ENCODE measurements around the gene PRKCA.
"Not testable (repeated sequence)": the region's sequence is repeated elsewhere in the genome, so short reads cannot be mapped to it uniquely, and the experiment has no call there.

Gene PRKCA

DNA sequence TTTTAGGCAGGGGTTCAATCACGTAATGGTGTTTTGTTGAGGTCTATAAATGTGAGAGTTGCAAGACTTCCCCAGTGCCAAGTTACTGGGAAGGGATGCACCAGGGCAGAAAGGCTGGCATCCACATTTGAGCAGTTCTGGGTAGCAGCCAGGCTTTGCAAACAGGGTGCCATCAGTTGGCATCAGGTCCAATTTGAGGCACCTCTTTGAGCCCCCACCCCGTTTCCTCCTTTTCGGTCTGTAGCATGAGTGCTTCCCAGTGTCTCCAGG, 389.9 kb downstream of the PRKCA start:
- no peaks in the 10 kb centered on the region for H3K4me1 Mint-ChIP-seq (ENCODE audit: low read depth)
- no peak overlapping the region for H3K27ac Mint-ChIP-seq
- H3K4me3 Mint-ChIP-seq = no peak overlapping the region
- H3K9me3 Mint-ChIP-seq (ENCODE audit: low read depth) = no peaks in the 10 kb centered on the region
- peaks cover 50% of the 10 kb centered on the region for H3K36me3 Mint-ChIP-seq
- H3K27me3 Mint-ChIP-seq = no peaks in the 10 kb centered on the region

DNA sequence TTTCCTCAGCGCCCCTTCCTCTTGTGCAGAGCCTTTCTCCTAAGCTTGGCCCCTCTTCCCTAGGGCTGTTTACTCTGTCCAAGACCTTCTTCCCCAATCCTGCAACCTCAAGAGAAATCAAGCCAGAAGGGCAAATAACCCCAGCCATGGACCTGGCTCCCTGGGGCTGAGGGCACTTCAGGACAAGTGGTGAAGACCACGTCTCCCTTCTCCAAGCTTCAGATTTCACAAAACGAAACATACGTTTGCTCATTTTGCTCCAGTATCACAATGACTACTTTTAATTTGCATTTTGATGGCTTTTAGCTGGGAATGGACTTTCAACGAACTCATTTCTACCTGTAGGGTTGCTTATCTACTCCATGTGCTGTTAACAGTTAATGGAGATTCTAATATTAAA, 392.7 kb downstream of the PRKCA start:
- Mint-ChIP-seq H3K4me1 (ENCODE audit: low read depth) (no peaks in the 10 kb centered on the region), H3K36me3 (peaks cover 57% of the 10 kb centered on the region), H3K4me3 (no peak overlapping the region), H3K27ac (no peak overlapping the region), H3K27me3 (no peaks in the 10 kb centered on the region), H3K9me3 (ENCODE audit: low read depth) (no peaks in the 10 kb centered on the region)

DNA sequence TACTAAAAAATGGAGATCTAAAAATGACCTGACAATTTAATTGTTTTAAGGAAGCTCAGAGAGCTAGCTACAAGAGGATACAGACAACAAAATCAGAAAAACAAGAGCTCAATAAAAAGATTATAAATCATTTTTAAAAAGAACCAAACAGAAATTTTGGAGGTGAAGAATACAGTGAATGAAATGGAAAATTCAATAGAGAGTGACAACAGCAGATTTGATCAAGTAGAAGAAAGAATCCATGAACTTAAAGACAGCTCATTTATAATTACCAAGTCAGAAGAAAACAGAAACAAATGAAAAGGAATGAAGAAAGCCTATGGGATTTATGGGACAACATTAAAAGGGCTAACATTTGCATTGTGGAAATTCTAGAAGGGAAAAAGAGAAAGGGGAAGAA, 395.9 kb downstream of the PRKCA start:
- Mint-ChIP-seq H3K4me3 (no peak overlapping the region), H3K27me3 (no peaks in the 10 kb centered on the region), H3K4me1 (ENCODE audit: low read depth) (peaks cover 5% of the 10 kb centered on the region), H3K36me3 (peaks cover 52% of the 10 kb centered on the region), H3K9me3 (ENCODE audit: low read depth) (no peaks in the 10 kb centered on the region), H3K27ac (peak overlapping the region; percentile 10)

DNA sequence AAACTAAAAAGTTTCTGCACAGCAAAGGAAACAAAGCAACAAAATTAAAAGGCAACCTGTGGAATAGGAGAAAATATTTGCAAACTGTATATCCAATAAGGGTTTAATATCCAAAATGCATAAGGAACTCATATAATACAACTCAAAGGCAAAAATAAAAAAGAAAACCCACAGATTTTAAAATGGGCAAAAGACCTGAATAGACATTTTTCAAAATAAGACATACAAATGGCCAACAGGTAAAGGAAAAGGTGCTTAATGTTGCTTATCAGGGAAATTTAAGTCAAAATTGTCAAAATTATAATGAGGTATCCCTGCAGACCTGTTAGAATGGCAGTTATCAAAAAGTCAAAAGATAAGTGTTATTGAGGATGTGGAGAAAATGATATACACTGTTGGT, 399.0 kb downstream of the PRKCA start:
- no peak overlapping the region for H3K4me3 Mint-ChIP-seq
- no peaks in the 10 kb centered on the region for H3K27me3 Mint-ChIP-seq
- peak overlapping the region; percentile 4 for H3K27ac Mint-ChIP-seq
- H3K4me1 Mint-ChIP-seq (ENCODE audit: low read depth) = peaks cover 5% of the 10 kb centered on the region
- H3K9me3 Mint-ChIP-seq (ENCODE audit: low read depth) = no peaks in the 10 kb centered on the region
- peaks cover 38% of the 10 kb centered on the region for H3K36me3 Mint-ChIP-seq

DNA sequence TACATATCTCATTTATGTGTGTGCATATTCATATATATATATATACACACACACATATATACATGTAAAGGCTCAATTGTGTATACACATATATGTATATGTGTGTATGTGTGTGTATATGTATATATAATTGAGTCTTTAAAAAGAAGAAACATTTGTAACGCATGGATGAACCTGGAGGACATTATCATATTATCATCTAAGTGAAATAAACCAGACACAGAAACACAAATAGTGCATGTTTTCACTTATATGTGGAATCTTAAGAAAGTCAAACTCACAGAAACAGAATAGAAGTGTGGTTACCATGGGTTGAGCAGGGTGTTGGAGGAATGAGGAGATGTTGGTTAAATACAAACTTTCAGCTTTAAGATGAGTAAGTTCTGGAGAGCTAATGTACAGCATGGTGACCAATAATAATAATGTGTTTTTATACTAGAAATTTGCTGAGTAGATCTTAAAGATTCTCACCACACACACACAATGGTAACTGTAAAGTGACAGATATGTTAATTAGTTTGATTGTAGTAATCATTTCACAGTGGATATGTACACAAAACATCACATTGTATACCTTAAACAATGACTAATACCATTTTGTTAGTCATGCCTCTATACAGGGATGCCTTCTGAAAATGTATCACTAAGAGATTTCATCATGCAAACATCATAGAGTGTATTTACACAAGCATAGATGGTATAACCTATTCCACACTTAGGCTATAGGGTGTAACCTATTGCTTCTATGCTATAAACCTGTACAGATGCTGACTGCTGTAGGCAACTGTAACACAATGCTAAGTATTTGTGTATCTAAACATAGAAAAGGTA, 399.9 kb downstream of the PRKCA start:
- Mint-ChIP-seq H3K9me3 (ENCODE audit: low read depth) (no peaks in the 10 kb centered on the region), H3K4me3 (no peak overlapping the region), H3K36me3 (peaks cover 33% of the 10 kb centered on the region), H3K27ac (peak overlapping the region; percentile 79), H3K27me3 (no peaks in the 10 kb centered on the region), H3K4me1 (ENCODE audit: low read depth) (peaks cover 5% of the 10 kb centered on the region)

DNA sequence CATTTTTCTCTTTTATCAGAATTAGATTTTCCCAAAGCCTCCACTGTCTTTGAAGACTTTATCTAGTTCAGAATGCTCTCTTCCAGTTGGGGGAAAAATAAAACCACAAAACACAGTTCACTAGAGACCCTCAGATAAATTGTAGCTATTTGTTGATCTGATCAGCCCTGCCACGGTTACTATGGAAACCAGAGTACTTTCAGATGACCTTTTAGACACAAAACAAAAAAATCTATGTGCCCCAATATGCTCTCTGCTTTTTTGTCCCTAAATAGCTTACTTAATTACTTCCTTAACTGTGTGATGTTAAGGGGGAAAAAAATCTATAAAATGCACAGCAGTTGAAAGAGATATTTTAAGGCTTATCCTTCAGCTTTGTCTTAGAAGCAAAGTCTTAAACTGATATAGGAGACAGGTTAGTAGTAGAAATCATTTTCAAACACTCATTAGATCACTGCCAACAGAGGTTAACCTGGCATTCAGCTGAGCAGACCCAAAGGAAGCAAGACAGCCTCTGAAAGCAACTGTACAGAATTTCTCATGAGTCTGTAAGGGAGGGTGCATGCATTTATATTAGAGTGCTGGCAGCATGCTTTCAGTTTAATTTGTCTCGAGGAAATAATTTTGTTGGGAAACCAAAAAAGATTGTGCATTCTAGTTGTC, 402.6 kb downstream of the PRKCA start:
- peaks cover 7% of the 10 kb centered on the region for H3K4me1 Mint-ChIP-seq (ENCODE audit: low read depth)
- no peaks in the 10 kb centered on the region for H3K9me3 Mint-ChIP-seq (ENCODE audit: low read depth)
- no peak overlapping the region for H3K4me3 Mint-ChIP-seq
- H3K36me3 Mint-ChIP-seq = peaks cover 20% of the 10 kb centered on the region
- H3K27me3 Mint-ChIP-seq = no peaks in the 10 kb centered on the region
- H3K27ac Mint-ChIP-seq = peak overlapping the region; percentile 61

DNA sequence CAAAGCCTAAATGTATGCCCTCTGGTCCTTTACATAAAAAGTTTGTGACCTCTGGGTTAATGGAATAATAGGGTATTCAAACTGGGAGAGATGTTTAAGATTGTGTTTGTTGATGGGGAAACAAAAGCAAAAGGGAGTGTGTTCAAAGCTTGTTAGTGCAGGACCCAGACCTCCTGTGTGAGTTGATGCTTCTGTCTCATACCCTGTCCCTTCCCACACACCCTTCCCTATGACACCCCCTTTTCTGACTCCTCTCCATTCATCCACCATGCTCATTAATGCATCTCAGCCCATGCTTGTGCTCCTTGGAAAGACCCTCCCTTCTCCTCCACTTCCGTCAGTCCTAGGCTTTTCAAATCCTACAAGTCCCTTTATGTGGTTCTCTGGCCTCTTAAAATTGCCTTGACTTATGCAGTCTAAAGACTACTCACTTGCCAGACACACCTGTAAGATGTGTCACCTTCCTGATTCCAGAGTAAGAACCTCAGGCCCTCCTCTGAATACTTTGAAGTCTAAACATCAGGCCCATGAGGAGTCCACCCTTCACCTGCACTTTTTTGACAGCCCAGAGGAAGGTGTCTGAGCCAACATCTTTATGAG, 404.5 kb downstream of the PRKCA start:
- H3K9me3 Mint-ChIP-seq (ENCODE audit: low read depth) = no peaks in the 10 kb centered on the region
- no peak overlapping the region for H3K4me3 Mint-ChIP-seq
- H3K27ac Mint-ChIP-seq = peak overlapping the region; percentile 41
- H3K36me3 Mint-ChIP-seq = peaks cover 17% of the 10 kb centered on the region
- H3K4me1 Mint-ChIP-seq (ENCODE audit: low read depth) = peaks cover 18% of the 10 kb centered on the region
- no peaks in the 10 kb centered on the region for H3K27me3 Mint-ChIP-seq

DNA sequence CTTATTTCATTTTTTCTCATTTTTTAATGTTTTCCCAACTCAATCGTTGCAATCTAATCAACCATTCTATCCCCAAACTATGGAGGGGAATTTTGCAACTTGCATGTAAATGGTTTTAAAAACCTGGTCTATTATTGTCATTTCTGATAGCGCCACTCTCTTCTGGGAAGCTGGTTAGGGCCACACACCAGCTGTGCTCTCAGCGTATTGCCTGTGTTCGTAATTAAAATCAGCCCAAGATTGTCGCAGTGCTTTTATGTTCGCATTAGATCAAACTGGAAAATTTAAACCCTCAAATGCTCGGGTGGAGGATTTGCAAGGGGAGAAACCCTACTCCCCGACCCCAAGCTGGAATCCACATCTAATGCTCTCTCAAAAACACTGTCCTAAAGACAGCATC, 409.0 kb downstream of the PRKCA start:
- no peaks in the 10 kb centered on the region for H3K27me3 Mint-ChIP-seq
- H3K4me3 Mint-ChIP-seq = no peak overlapping the region
- peaks cover 17% of the 10 kb centered on the region for H3K36me3 Mint-ChIP-seq
- H3K4me1 Mint-ChIP-seq (ENCODE audit: low read depth) = peaks cover 30% of the 10 kb centered on the region
- H3K9me3 Mint-ChIP-seq (ENCODE audit: low read depth) = no peaks in the 10 kb centered on the region
- H3K27ac Mint-ChIP-seq = peak overlapping the region; percentile 77

DNA sequence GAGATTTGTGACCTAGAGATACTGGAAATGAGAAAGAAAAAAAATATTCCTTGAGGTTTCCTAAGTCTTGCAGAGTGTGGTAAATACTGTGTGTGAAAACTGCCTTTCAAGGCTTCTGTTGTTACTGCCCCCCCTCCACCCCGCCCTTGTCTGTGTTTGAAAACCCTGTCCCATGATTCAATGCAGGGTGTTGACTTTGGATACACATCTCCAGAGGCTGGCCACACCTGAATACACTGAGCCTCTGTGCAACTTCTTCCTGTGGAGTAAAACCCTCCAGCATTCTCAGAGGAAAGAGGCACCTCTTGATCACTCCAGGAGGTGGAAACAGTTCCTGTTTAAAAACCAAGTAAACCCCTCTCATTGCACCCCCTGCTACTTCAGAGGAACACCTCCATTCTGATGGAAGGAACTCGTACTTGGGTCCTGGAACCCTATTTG, 409.5 kb downstream of the PRKCA start:
- Mint-ChIP-seq H3K4me3 (no peak overlapping the region), H3K9me3 (ENCODE audit: low read depth) (no peaks in the 10 kb centered on the region), H3K27ac (peak overlapping the region; percentile 10), H3K27me3 (no peaks in the 10 kb centered on the region), H3K36me3 (peaks cover 19% of the 10 kb centered on the region), H3K4me1 (ENCODE audit: low read depth) (peaks cover 30% of the 10 kb centered on the region)

DNA sequence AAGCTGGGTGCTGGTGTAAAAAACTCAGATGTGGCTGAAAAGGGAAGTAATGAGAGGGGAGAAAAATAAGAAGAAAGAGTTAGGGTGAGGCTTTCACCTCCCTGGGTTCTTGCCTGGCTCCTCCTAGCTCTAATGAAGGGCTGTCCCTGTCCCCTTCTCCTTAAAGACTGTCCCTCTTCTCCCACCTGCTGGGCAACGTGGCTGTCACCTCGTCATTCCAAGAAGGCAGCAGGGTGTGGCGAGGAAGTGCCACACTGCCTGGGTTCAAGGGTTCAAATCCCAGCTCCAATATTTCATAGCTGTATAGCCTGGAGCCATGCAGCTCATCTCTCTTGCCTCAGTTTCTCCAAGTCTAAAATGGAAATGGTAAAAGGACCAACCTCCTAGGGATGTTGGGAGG, 410.0 kb downstream of the PRKCA start:
- Mint-ChIP-seq H3K36me3 (peaks cover 16% of the 10 kb centered on the region), H3K4me1 (ENCODE audit: low read depth) (peaks cover 29% of the 10 kb centered on the region), H3K27ac (peak overlapping the region; percentile 34), H3K9me3 (ENCODE audit: low read depth) (no peaks in the 10 kb centered on the region), H3K27me3 (no peaks in the 10 kb centered on the region), H3K4me3 (no peak overlapping the region)

DNA sequence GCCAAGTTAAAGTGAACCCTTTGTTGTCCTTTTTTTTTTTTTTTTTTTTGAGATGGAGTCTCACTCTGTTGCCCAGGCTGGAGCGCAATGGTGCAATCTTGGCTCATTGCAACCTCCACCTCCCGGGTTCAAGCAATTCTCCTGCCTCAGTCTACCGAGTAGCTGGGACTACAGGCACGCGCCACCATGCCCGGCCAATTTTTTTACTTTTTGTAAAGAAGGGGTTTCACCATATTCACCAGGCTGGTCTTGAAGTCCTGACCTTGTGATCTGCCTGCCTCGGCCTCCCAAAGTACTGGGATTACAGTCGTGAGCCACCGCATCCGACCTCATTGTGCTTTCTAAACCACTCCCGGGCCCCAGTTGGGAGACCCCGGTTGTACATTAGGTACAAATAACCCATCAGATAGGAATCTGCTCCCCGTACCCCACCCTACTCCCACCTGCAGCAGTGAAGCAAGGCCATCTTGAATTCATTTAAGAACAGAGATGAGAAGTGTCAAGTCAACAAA, 410.7 kb downstream of the PRKCA start:
- H3K27me3 Mint-ChIP-seq; H3K4me3 Mint-ChIP-seq; H3K9me3 Mint-ChIP-seq (ENCODE audit: low read depth): not testable (repeated sequence)
- peak overlapping the region; percentile 50 for H3K27ac Mint-ChIP-seq
- peaks cover 27% of the 10 kb centered on the region for H3K4me1 Mint-ChIP-seq (ENCODE audit: low read depth)
- H3K36me3 Mint-ChIP-seq = peaks cover 14% of the 10 kb centered on the region

DNA sequence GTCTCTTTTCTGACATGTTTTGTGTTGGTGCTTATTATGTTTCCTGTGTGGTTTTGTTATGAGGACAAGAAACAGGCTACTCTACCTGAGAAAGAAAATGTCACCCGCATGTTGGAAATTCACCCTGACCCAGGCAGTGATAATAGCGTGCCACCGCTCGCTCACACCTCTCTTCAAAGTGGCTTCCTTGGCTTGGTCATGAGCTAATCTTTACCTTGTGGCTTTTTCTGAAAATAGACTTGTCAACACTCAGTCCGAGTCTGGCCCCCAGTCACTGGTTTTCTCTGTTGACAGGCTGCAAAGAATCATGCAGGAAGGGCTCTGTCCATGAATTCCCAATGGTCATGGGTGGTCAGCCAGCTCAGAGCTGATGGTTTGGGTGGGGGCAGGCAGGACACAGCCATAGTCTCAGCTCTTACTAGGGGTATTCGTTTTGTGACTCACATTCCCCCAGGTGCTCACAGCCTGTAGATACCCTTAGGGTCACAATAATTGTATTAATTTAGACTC, 411.2 kb downstream of the PRKCA start:
- H3K4me1 Mint-ChIP-seq (ENCODE audit: low read depth) = peaks cover 27% of the 10 kb centered on the region

DNA sequence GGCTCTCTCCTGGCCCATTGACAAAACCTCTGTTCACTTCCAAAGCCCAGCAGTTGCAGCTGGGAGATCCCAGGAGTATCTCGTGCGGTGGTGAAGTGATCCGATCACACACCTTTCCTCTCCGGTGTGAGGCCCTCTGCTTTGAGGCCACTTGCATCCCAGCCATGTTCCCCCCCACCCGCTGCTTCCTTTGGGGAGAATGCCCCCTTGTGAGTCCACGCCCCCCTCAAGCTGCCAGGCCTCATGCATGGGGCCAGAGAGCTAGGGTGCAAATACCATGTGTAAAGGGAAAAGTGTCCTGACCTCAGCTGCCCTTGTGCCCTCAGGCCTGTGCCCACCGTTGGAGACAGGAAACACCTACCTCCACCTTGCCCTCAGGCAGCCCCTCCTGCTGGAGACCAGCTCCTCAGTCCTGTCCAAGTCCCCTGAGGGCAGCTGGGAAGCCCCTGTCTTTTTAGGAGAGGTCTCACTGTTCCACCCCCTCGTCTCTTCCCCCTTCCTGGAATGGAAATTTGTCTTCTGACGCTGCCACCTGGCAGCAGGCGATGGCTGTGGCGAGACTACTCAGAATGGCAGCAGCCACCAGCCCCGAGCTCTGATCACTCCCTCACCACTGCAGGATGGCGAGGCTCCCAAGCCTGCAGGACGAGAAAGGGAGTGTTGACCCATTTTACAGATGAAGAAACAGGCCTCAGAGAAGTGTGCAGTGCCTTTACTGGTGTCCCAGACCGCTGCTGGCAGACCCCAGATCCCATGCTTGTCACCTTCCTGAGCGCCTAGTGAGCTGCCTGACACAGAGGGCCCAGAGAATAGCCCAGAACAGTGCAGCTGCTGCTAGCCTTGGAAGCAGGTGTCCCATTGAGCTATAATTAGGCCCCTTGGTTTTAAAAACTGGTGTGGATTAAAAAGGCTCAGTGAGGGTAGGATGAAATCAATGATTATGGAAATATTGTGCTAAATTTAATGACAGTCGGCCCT, 411.9 kb downstream of the PRKCA start:
- H3K4me1 Mint-ChIP-seq (ENCODE audit: low read depth) = peaks cover 27% of the 10 kb centered on the region
- H3K27me3 Mint-ChIP-seq = no peaks in the 10 kb centered on the region
- peak overlapping the region; percentile 50 for H3K27ac Mint-ChIP-seq
- H3K36me3 Mint-ChIP-seq = peaks cover 18% of the 10 kb centered on the region
- H3K9me3 Mint-ChIP-seq (ENCODE audit: low read depth) = no peaks in the 10 kb centered on the region
- H3K4me3 Mint-ChIP-seq = no peak overlapping the region

More for the DNA sequence above, 411.2 kb downstream of the PRKCA start:
- peak overlapping the region; percentile 50 for H3K27ac Mint-ChIP-seq
- no peaks in the 10 kb centered on the region for H3K9me3 Mint-ChIP-seq (ENCODE audit: low read depth)
- peaks cover 15% of the 10 kb centered on the region for H3K36me3 Mint-ChIP-seq
- H3K4me3 Mint-ChIP-seq = no peak overlapping the region
- no peaks in the 10 kb centered on the region for H3K27me3 Mint-ChIP-seq

DNA sequence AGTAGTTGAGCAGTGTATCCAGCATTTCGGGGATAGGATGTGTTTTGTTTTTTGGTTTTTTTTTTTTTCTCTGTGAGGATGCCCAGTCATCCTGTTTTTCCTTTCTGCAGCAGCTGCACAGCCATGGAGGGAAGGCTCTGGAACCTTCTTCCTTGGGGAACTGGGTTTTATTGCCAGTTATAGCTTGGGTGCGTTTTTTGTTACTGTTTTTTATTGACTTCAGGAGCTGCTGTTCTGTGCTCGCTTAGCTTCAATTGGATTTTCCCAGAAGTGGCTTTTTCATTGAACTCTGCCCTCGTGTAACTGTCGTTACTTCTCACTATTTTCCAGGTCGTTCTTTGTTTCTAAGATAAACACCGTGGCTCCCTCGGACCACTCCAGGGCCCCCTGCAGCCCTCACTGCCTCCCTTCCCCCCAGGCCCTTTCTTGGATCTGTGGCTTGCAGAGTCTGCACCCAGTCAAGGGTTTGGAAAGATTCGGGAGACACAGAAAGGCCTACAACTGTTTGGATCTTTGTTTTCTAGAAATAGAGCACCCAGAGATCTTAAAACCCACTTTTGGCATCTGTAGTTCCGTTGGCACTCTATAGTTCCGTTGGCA, 412.8 kb downstream of the PRKCA start:
- H3K4me1 Mint-ChIP-seq (ENCODE audit: low read depth) = peaks cover 25% of the 10 kb centered on the region
- H3K9me3 Mint-ChIP-seq (ENCODE audit: low read depth) = no peaks in the 10 kb centered on the region
- peaks cover 17% of the 10 kb centered on the region for H3K36me3 Mint-ChIP-seq
- peak overlapping the region; percentile 16 for H3K27ac Mint-ChIP-seq
- no peak overlapping the region for H3K4me3 Mint-ChIP-seq
- no peaks in the 10 kb centered on the region for H3K27me3 Mint-ChIP-seq
